Measurements from ENCODE around the gene ITM2B.
A peak's percentile ranks its signal among the peaks of the same experiment; 100 is the strongest.

The ITM2B gene

DNA sequence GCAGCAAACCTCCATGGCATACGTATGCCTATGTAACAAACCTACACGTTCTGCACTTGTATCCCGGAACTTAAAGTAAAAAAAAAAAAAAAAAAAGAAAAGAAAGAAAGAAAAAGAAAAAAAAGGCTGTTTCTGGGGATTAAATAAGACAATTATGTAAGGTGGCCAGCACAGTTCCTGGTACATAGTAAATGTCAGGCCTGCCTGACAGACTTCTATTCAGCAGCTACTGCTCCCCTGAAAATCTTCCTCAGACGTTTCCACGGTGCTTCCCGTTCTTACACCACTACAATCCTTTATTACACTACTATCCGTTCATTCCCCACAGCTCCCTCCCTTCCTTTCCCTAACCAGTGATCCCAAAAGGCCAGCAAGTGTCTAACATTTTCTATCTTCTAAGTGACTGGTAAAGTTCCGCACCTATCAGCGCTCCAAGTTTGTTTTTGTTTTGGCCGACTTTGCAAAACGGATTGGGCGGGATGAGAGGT is 69.9 kb downstream of the ITM2B start:
- ChIA-PET POLR2A (interaction anchor here (0.8 to 1.4 kb wide), 2 partner anchors 67 to 230 kb away, joined by 3 read pairs; partner anchors contain the start of gene RCBTB2), CTCF (interaction anchor here (0.6 kb wide), 1 partner anchor 273 kb away, joined by 7 read pairs; no protein-coding TSS in a partner anchor)
- H3K4me3 ChIP-seq (ENCODE audit: low read depth, low read length): peak overlapping the region; percentile 79
- peaks cover 3% of the 10 kb centered on the region for H3K4me1 ChIP-seq (ENCODE audit: control insufficient read depth, insufficient read depth, low read length)
- no peaks in the 10 kb centered on the region; a peak in 1 of 3 replicates for H3K36me3 ChIP-seq (ENCODE audit: control insufficient read depth in 2 of 2, insufficient read depth in 1 of 2, low read length in 2 of 2)
- peak overlapping the region; percentile 99 for H3K27ac ChIP-seq (ENCODE audit: extremely low read depth, low read depth, low read length)
- no peaks in the 10 kb centered on the region for H3K9me3 ChIP-seq (ENCODE audit: control insufficient read depth, insufficient read depth, low read depth, low read length)
- TF ChIP-seq, protein P1, sequence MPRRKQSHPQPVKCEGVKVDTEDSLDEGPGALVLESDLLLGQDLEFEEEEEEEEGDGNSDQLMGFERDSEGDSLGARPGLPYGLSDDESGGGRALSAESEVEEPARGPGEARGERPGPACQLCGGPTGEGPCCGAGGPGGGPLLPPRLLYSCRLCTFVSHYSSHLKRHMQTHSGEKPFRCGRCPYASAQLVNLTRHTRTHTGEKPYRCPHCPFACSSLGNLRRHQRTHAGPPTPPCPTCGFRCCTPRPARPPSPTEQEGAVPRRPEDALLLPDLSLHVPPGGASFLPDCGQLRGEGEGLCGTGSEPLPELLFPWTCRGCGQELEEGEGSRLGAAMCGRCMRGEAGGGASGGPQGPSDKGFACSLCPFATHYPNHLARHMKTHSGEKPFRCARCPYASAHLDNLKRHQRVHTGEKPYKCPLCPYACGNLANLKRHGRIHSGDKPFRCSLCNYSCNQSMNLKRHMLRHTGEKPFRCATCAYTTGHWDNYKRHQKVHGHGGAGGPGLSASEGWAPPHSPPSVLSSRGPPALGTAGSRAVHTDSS (tag by site-specific recombination; IDR thresholded peaks at IDR 0.05): no peak
- TF ChIP-seq ZNF560 (tag by site-specific recombination; IDR thresholded peaks at IDR 0.05; ENCODE audit: borderline replicate concordance) (no peak), ZNF521 (tag by site-specific recombination; IDR thresholded peaks at IDR 0.05) (no peak), ZNF600 (tag by site-specific recombination; IDR thresholded peaks at IDR 0.05) (no peak), ZFP3 (tag by site-specific recombination; IDR thresholded peaks at IDR 0.05; ENCODE audit: low read depth) (peak; percentile 74; the same call in 1 of the 2 replicates), ZNF571 (tag by site-specific recombination; IDR thresholded peaks at IDR 0.05) (no peak), ZNF155 (tag by site-specific recombination; IDR thresholded peaks at IDR 0.05) (no peak), ZNF433 (tag by site-specific recombination; IDR thresholded peaks at IDR 0.05; ENCODE audit: low read depth) (no peak), TRIM28 (IDR thresholded peaks at IDR 0.05; ENCODE audit: borderline replicate concordance, low read length) (no peak), ZNF473 (tag by site-specific recombination; IDR thresholded peaks at IDR 0.05) (no peak), ZNF335 (tag by site-specific recombination; conservative IDR thresholded peaks at IDR 0.05) (peak; percentile 76), BCL11A (tag by site-specific recombination; IDR thresholded peaks at IDR 0.05; ENCODE audit: low read depth) (no peak), MYNN (tag by site-specific recombination; IDR thresholded peaks at IDR 0.05; ENCODE audit: borderline replicate concordance) (no peak), FEZF1 (tag by site-specific recombination; IDR thresholded peaks at IDR 0.05) (peak; percentile 18; the same call in 1 of the 2 replicates), ZNF561 (tag by site-specific recombination; IDR thresholded peaks at IDR 0.05; ENCODE audit: borderline replicate concordance) (no peak), ZNF211 (tag by site-specific recombination; IDR thresholded peaks at IDR 0.05; ENCODE audit: low read depth) (no peak), ZNF391 (tag by site-specific recombination; IDR thresholded peaks at IDR 0.05; ENCODE audit: borderline replicate concordance, low read depth) (no peak), ZNF16 (tag by site-specific recombination; IDR thresholded peaks at IDR 0.05; ENCODE audit: low read depth) (no peak), ZBTB7A (tag by site-specific recombination; IDR thresholded peaks at IDR 0.05; ENCODE audit: low read depth) (no peak), SCRT1 (tag by site-specific recombination; IDR thresholded peaks at IDR 0.05; ENCODE audit: borderline replicate concordance) (no peak), WT1 (tag by site-specific recombination; IDR thresholded peaks at IDR 0.05) (no peak)
- TF ChIP-seq, protein P2, sequence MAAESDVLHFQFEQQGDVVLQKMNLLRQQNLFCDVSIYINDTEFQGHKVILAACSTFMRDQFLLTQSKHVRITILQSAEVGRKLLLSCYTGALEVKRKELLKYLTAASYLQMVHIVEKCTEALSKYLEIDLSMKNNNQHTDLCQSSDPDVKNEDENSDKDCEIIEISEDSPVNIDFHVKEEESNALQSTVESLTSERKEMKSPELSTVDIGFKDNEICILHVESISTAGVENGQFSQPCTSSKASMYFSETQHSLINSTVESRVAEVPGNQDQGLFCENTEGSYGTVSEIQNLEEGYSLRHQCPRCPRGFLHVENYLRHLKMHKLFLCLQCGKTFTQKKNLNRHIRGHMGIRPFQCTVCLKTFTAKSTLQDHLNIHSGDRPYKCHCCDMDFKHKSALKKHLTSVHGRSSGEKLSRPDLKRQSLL (tag by site-specific recombination; IDR thresholded peaks at IDR 0.05): no peak
- TF ChIP-seq, protein P3, sequence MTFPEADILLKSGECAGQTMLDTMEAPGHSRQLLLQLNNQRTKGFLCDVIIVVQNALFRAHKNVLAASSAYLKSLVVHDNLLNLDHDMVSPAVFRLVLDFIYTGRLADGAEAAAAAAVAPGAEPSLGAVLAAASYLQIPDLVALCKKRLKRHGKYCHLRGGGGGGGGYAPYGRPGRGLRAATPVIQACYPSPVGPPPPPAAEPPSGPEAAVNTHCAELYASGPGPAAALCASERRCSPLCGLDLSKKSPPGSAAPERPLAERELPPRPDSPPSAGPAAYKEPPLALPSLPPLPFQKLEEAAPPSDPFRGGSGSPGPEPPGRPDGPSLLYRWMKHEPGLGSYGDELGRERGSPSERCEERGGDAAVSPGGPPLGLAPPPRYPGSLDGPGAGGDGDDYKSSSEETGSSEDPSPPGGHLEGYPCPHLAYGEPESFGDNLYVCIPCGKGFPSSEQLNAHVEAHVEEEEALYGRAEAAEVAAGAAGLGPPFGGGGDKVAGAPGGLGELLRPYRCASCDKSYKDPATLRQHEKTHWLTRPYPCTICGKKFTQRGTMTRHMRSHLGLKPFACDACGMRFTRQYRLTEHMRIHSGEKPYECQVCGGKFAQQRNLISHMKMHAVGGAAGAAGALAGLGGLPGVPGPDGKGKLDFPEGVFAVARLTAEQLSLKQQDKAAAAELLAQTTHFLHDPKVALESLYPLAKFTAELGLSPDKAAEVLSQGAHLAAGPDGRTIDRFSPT (tag by site-specific recombination; IDR thresholded peaks at IDR 0.05): no peak
- TF ChIP-seq, protein P4, sequence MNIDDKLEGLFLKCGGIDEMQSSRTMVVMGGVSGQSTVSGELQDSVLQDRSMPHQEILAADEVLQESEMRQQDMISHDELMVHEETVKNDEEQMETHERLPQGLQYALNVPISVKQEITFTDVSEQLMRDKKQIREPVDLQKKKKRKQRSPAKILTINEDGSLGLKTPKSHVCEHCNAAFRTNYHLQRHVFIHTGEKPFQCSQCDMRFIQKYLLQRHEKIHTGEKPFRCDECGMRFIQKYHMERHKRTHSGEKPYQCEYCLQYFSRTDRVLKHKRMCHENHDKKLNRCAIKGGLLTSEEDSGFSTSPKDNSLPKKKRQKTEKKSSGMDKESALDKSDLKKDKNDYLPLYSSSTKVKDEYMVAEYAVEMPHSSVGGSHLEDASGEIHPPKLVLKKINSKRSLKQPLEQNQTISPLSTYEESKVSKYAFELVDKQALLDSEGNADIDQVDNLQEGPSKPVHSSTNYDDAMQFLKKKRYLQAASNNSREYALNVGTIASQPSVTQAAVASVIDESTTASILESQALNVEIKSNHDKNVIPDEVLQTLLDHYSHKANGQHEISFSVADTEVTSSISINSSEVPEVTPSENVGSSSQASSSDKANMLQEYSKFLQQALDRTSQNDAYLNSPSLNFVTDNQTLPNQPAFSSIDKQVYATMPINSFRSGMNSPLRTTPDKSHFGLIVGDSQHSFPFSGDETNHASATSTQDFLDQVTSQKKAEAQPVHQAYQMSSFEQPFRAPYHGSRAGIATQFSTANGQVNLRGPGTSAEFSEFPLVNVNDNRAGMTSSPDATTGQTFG (tag by site-specific recombination; IDR thresholded peaks at IDR 0.05; ENCODE audit: borderline replicate concordance): no peak
- TF ChIP-seq, protein P5, sequence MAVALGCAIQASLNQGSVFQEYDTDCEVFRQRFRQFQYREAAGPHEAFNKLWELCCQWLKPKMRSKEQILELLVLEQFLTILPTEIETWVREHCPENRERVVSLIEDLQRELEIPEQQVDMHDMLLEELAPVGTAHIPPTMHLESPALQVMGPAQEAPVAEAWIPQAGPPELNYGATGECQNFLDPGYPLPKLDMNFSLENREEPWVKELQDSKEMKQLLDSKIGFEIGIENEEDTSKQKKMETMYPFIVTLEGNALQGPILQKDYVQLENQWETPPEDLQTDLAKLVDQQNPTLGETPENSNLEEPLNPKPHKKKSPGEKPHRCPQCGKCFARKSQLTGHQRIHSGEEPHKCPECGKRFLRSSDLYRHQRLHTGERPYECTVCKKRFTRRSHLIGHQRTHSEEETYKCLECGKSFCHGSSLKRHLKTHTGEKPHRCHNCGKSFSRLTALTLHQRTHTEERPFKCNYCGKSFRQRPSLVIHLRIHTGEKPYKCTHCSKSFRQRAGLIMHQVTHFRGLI (tag by site-specific recombination; IDR thresholded peaks at IDR 0.05): no peak
- TF ChIP-seq, protein P6, sequence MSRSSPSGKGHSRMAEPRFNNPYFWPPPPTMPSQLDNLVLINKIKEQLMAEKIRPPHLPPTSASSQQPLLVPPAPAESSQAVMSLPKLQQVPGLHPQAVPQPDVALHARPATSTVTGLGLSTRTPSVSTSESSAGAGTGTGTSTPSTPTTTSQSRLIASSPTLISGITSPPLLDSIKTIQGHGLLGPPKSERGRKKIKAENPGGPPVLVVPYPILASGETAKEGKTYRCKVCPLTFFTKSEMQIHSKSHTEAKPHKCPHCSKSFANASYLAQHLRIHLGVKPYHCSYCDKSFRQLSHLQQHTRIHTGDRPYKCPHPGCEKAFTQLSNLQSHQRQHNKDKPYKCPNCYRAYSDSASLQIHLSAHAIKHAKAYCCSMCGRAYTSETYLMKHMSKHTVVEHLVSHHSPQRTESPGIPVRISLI (tag by site-specific recombination; IDR thresholded peaks at IDR 0.05): peak; percentile 67; the same call in 1 of the 2 replicates

Data from HEK293 (cell line).